OCI-LY1 (cell line): ENCODE data around the gene ZFYVE1.

ENCODE experiments used
- H2AFZ ChIP-seq: fragments of 200-600 bp; sonication (generic), shearing (Covaris generic); 2 replicates; pipeline ENCODE4 v1.6.0; 2014; ENCODE audit warnings: antibody characterized with exemption, mild to moderate bottlenecking, low read length
- H3F3A ChIP-seq: fragments of 200-600 bp; sonication (generic), shearing (Covaris generic); 2 replicates; pipeline ENCODE4 v1.6.0; 2014; ENCODE audit warnings: mild to moderate bottlenecking, antibody characterized with exemption, low read length, moderate library complexity; ENCODE audit not compliant: insufficient read depth
- H3K27ac ChIP-seq: fragments of 200-600 bp; sonication (generic); 2 replicates; pipeline ENCODE4 v1.5.1; 2014; ENCODE audit warnings: low read length, mixed run types, mild to moderate bottlenecking, low read depth; ENCODE audit not compliant: poor library complexity, severe bottlenecking
- H3K27me3 ChIP-seq: fragments of 200-600 bp; sonication (generic); 2 replicates; pipeline ENCODE4 v1.6.0; 2014; ENCODE audit warnings: antibody characterized with exemption, mild to moderate bottlenecking, low read length, moderate library complexity; ENCODE audit not compliant: insufficient read depth
- H3K36me3 ChIP-seq: fragments of 200-600 bp; sonication (generic); 2 replicates; pipeline ENCODE4 v1.6.1; 2014; ENCODE audit warnings: mild to moderate bottlenecking, antibody characterized with exemption, low read length, moderate library complexity, mixed read lengths; ENCODE audit not compliant: insufficient read depth
- H3K4me1 ChIP-seq: fragments of 200-600 bp; sonication (generic); 2 replicates; pipeline ENCODE4 v1.5.1; 2014; ENCODE audit warnings: mild to moderate bottlenecking, low read length, moderate library complexity; ENCODE audit not compliant: insufficient read depth, severe bottlenecking
- H3K4me2 ChIP-seq: fragments of 200-600 bp; sonication (generic), shearing (Covaris generic); 2 replicates; pipeline ENCODE4 v1.6.1; 2014; ENCODE audit warnings: low read length
- H3K4me3 ChIP-seq: fragments of 200-600 bp; sonication (generic); 2 replicates; pipeline ENCODE4 v1.5.1; 2014; ENCODE audit warnings: low read length, low read depth, mild to moderate bottlenecking, mixed read lengths; ENCODE audit not compliant: poor library complexity, severe bottlenecking
- H3K79me2 ChIP-seq: fragments of 200-600 bp; shearing (Covaris generic); 2 replicates; pipeline ENCODE4 v1.6.1; 2016; ENCODE audit warnings: mixed run types, low read length, mixed read lengths; ENCODE audit not compliant: insufficient read depth
- H3K9ac ChIP-seq: fragments of 200-600 bp; sonication (generic), shearing (Covaris generic); 2 replicates; pipeline ENCODE4 v1.6.1; 2014; ENCODE audit warnings: mild to moderate bottlenecking, low read length, mixed read lengths
- H3K9me2 ChIP-seq: fragments of 200-600 bp; sonication (generic), shearing (Covaris generic); 2 replicates; pipeline ENCODE4 v1.6.1; 2014; ENCODE audit warnings: low read depth, mild to moderate bottlenecking, low read length, mixed read lengths
- H3K9me3 ChIP-seq: fragments of 200-600 bp; shearing (Covaris generic); 2 replicates; pipeline ENCODE4 v1.6.1; 2014; ENCODE audit warnings: low read length, mixed read lengths
- H4K20me1 ChIP-seq: fragments of 200-600 bp; sonication (generic), shearing (Covaris generic); 2 replicates; pipeline ENCODE4 v1.6.0; 2016; ENCODE audit warnings: mild to moderate bottlenecking, low read length; ENCODE audit not compliant: insufficient read depth
- EZH2 ChIP-seq: fragments of 200-600 bp; sonication (generic), shearing (Covaris generic); IDR thresholded peaks from 2 replicates; pipeline ENCODE4 v1.8.0; 2017; ENCODE audit warnings: borderline replicate concordance, mixed run types, mild to moderate bottlenecking, antibody characterized with exemption, low read length, moderate library complexity, mixed read lengths
- TF ChIP-seq, protein P1 (sequence below): fragments of 200-600 bp; sonication (generic), shearing (Covaris generic); IDR thresholded peaks from 2 replicates; pipeline ENCODE4 v1.5.1; 2017; ENCODE audit warnings: mild to moderate bottlenecking, antibody characterized with exemption, low read length, moderate library complexity, mixed read lengths

The ZFYVE1 gene

GRCh38 chr14:73003681-73004080, 23.2 kb downstream of the ZFYVE1 start:
- no peaks in the 10 kb centered on the region for H3K79me2 ChIP-seq
- H3K9ac ChIP-seq: no peak overlapping the region
- H3K9me3 ChIP-seq: no peaks in the 10 kb centered on the region
- H3K27ac ChIP-seq: no peak overlapping the region
- H3K4me3 ChIP-seq: no peak overlapping the region
- H3F3A ChIP-seq: no peaks in the 10 kb centered on the region
- no peak overlapping the region for H3K4me2 ChIP-seq
- TF ChIP-seq, protein P1, sequence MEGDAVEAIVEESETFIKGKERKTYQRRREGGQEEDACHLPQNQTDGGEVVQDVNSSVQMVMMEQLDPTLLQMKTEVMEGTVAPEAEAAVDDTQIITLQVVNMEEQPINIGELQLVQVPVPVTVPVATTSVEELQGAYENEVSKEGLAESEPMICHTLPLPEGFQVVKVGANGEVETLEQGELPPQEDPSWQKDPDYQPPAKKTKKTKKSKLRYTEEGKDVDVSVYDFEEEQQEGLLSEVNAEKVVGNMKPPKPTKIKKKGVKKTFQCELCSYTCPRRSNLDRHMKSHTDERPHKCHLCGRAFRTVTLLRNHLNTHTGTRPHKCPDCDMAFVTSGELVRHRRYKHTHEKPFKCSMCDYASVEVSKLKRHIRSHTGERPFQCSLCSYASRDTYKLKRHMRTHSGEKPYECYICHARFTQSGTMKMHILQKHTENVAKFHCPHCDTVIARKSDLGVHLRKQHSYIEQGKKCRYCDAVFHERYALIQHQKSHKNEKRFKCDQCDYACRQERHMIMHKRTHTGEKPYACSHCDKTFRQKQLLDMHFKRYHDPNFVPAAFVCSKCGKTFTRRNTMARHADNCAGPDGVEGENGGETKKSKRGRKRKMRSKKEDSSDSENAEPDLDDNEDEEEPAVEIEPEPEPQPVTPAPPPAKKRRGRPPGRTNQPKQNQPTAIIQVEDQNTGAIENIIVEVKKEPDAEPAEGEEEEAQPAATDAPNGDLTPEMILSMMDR: no peak
- no peak for TF ChIP-seq EZH2
- H3K36me3 ChIP-seq: peaks cover 14% of the 10 kb centered on the region; the same call in 1 of the 2 replicates
- H3K27me3 ChIP-seq: no peaks in the 10 kb centered on the region
- H2AFZ ChIP-seq: no peak overlapping the region
- H3K4me1 ChIP-seq: no peaks in the 10 kb centered on the region
- no peaks in the 10 kb centered on the region for H3K9me2 ChIP-seq
- no peaks in the 10 kb centered on the region for H4K20me1 ChIP-seq

DNA sequence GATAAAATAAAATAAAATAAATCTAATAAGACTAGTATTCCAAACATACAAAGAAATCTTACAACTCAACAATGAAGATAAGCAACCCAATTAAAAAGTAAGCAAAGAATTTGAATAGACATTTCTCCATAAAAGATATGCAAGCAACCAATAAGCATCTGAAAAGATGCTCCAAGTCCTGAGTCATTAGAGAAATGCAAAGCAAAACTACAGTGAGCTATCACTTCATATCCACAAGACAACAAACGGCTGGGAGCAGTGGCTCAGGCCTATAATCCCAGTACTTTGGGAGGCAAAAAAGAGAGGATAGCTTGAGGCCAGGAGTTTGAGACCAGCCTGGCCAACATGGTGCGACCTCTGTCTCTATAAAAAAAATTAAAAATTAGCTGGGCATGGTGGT, 26.8 kb downstream of the ZFYVE1 start:
- Histone ChIP-seq H3F3A (no peaks in the 10 kb centered on the region), H3K27ac (no peak overlapping the region), H3K36me3 (peaks cover 30% of the 10 kb centered on the region), H3K4me1 (no peaks in the 10 kb centered on the region), H4K20me1 (no peaks in the 10 kb centered on the region), H2AFZ (no peak overlapping the region), H3K4me2 (no peak overlapping the region), H3K4me3 (no peak overlapping the region), H3K27me3 (no peaks in the 10 kb centered on the region), H3K9me2 (no peaks in the 10 kb centered on the region), H3K9me3 (no peaks in the 10 kb centered on the region), H3K9ac (no peak overlapping the region), H3K79me2 (no peaks in the 10 kb centered on the region)
- TF ChIP-seq, protein P1: no peak
- TF ChIP-seq EZH2: no peak

DNA sequence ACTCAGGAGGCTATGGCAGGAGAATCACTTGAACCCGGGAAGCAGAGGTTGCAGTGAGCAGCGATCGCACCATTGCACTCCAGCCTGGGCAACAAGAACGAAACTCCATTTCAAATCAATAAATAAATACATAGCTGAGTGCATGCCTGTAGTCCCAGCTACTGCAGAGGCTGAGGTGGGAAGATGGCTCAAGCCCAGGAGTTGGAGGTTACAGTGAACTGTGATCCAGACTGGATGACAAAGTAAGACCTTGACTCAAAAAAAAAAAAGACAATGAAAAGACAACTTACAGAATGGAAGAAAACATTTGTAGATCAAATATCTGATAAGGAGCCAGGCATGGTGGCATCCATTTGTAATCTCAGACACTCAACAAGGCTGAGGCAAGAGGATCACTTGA, 27.6 kb downstream of the ZFYVE1 start:
- Histone ChIP-seq H3K4me3 (no peak overlapping the region), H3K27me3 (no peaks in the 10 kb centered on the region), H3K4me1 (no peaks in the 10 kb centered on the region), H3K4me2 (no peak overlapping the region), H3K9ac (no peak overlapping the region), H4K20me1 (no peaks in the 10 kb centered on the region), H3K9me2 (no peaks in the 10 kb centered on the region), H2AFZ (no peak overlapping the region), H3K79me2 (no peaks in the 10 kb centered on the region), H3K27ac (no peak overlapping the region), H3F3A (no peaks in the 10 kb centered on the region), H3K9me3 (no peaks in the 10 kb centered on the region), H3K36me3 (peaks cover 30% of the 10 kb centered on the region)
- TF ChIP-seq, protein P1: no peak
- TF ChIP-seq EZH2: no peak
